Pancreas (tissue), 10 donors: ENCODE data around the gene VAMP8. TPM values are rescaled to one million over a fixed set of nuclear protein-coding genes. Genes with fewer than 3 reads are reported as not detected.
A peak's percentile ranks its signal among the peaks of the same experiment; 100 is the strongest.

Source experiments
- ATAC-seq, 4 donors: fragments of 200-7000 bp; cut with Tn5 transposase; one replicate each; pipeline versions ENCODE4 v1.8.0 to v1.9.1; 2020; ENCODE audit warnings: mild to moderate bottlenecking in 4 of 4, moderate library complexity in 4 of 4
- DNase-seq, 6 donors: peaks; one replicate each; pipeline ENCODE4 v3.0.0-alpha.2; 2020
- FAIRE-seq: peaks from 2 replicates; lab custom pipeline; 2012; peaks lifted over from hg19 to GRCh38; lab: Jason Lieb, UNC
- H3K27ac ChIP-seq, 4 donors: fragments of 200-600 bp; sonication (generic); 1 replicate in 3 of 4; 2 replicates in 1 of 4; pipeline versions ENCODE4 v1.5.0 to v1.8.0; 2020
- H3K27me3 ChIP-seq, 4 donors: fragments of 200-600 bp; one replicate each; pipeline ENCODE4 v1.8.0; 2021
- H3K36me3 ChIP-seq, 3 donors: fragments of 200-600 bp; sonication (generic) in 1 of 3; one replicate each; pipeline versions ENCODE4 v1.5.0 to v1.8.0; 2020 to 2021
- H3K4me1 ChIP-seq, 3 donors: fragments of 200-600 bp; one replicate each; pipeline ENCODE4 v1.8.0; 2021
- H3K4me3 ChIP-seq, 4 donors: fragments of 200-600 bp; sonication (generic) in 2 of 4; one replicate each; pipeline versions ENCODE4 v1.5.0 to v1.8.0; 2020 to 2021
- H3K9me3 ChIP-seq, 4 donors: fragments of 200-600 bp; one replicate each; pipeline ENCODE4 v1.8.0; 2021
- WGBS, 2 donors: extraction: QIAGEN DNeasy Blood & Tissue Kit; methylation state at CpG; one replicate each; pipeline ENCODE4 v1.1.7; 2013; 5-methylcytosine and 5-hydroxymethylcytosine counted together
- intact Hi-C, 3 donors: fragments of 100-400 bp; cut with DNase I; formaldehyde crosslinking; loops; one replicate each; pipeline versions ENCODE4 v1.11.1 to v1.14.2; 2022
- polyA plus RNA-seq, 2 donors: library from polyadenylated mRNA; stranded (reverse); fragments of 200-250 nt; gene quantifications; one replicate each; pipeline ENCODE4 v1.2.3, GENCODE V29; 2013
- total RNA-seq, 6 donors: library from RNA; stranded (reverse); fragmentation: NEBNext Ultra II Directional in 4 of 6; extraction: Animal tissue kit (Norgen Biotek cat#: 25700) in 4 of 6; gene quantifications; one replicate each; pipeline versions ENCODE4 v1.2.1 to v1.2.4, GENCODE V29; 2021 to 2023
- TF ChIP-seq, protein P1 (sequence below), 4 donors: fragments of 200-600 bp; sonication (generic) in 3 of 4; IDR thresholded peaks; one replicate each; pipeline versions ENCODE4 v1.5.0 to v1.8.0; 2021; ENCODE audit warnings: antibody characterized with exemption in 4 of 4
- donor health status: healthy with polysubstance abuse.
- donor health status: DM: no; HTN: no; CAD: no; lungs with moderate emphysema.
- donor health status: DM: no; HTN: no; CAD: no.
- donor health status: control.
- donor health status: control.
- donor health status: Bipolar disorder and iron deficiency.
- donor health status: DM: yes; HTN: yes; CAD: no.
- donor health status: DM: no; HTN: no; CAD: no.
- donor health status: DM: no; HTN: no; CAD: no.
- donor health status: DM: yes; HTN: yes; CAD: no.

The VAMP8 gene
- total and polyA plus RNA-seq, 8 donors, result 57.7 to 150 (median 76.6) TPM

DNA sequence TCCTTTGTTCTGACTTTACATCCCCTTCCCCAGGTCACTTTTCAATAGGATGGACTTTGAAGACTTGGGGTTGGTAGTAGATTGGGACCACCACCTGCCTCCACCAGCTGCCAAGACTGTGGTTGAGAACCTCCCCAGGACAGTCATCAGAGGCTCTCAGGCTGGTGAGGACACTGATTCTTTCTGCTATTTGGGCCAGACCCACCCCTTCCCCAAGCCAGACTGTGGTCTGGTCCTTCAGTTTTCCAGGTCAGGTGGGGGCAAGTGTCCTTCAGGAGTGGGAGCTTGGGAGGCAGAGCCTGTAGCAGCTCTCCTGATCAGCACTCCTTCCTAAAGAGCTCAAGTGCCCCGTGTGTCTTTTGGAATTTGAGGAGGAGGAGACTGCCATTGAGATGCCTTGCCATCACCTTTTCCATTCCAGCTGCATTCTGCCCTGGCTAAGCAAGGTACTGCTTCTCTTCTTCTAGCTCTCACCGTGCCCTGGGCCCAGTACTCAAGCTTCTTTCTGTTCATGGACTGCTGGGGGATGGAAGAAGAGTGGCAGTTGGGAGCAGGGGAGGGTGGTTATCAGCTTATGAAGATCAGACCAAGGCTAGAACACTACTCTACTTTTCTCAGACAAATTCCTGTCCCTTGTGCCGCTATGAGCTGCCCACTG lies 19.2 kb downstream of the VAMP8 start:
- intact Hi-C loops, result no loop called here
- peaks cover 0 to 10% (median 9%) of the 10 kb centered on the region in 3 donors for H3K36me3 ChIP-seq
- TF ChIP-seq, protein P1, sequence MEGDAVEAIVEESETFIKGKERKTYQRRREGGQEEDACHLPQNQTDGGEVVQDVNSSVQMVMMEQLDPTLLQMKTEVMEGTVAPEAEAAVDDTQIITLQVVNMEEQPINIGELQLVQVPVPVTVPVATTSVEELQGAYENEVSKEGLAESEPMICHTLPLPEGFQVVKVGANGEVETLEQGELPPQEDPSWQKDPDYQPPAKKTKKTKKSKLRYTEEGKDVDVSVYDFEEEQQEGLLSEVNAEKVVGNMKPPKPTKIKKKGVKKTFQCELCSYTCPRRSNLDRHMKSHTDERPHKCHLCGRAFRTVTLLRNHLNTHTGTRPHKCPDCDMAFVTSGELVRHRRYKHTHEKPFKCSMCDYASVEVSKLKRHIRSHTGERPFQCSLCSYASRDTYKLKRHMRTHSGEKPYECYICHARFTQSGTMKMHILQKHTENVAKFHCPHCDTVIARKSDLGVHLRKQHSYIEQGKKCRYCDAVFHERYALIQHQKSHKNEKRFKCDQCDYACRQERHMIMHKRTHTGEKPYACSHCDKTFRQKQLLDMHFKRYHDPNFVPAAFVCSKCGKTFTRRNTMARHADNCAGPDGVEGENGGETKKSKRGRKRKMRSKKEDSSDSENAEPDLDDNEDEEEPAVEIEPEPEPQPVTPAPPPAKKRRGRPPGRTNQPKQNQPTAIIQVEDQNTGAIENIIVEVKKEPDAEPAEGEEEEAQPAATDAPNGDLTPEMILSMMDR (IDR thresholded peaks at IDR 0.05), result no peak
- H3K4me1 ChIP-seq, result peaks cover 11 to 36% (median 34%) of the 10 kb centered on the region in 3 donors
- WGBS, 2 donors, result 38 to 51% methylated on average over 3 of the region's 3 CpGs
- no peaks in the 10 kb centered on the region for H3K27me3 ChIP-seq
- H3K4me3 ChIP-seq, result peak overlapping the region; percentile 56 to 83 (median 80)
- ATAC-seq, result no peak
- peak overlapping the region in 1 of 4 donors; percentile 87 for H3K27ac ChIP-seq
- no peaks in the 10 kb centered on the region for H3K9me3 ChIP-seq
- no peak for FAIRE-seq
- DNase-seq, result no peak

DNA sequence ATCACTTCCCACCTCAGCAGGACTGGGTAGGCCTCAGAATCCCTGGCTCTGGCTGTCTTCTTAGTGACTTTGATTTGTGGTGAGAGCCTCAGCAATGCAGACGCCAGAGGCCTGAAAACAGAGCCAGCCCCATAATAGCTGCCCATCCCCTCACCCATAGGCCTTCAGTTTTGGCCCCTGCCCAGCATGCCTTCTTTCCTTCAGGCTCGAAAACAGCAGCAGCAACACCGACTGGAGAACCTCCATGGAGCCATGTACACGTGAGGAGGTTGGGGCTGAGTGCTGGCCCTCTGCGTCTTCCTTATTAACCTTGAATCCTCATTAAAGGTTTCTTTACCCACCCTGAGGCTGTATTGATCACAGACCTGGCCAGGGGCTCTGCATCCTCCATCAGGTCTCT lies 19.9 kb downstream of the VAMP8 start:
- DNase-seq, result peak in 1 of 6 donors; percentile 22
- peaks cover 0 to 10% (median 9%) of the 10 kb centered on the region in 3 donors for H3K36me3 ChIP-seq
- TF ChIP-seq, protein P1 (IDR thresholded peaks at IDR 0.05), result no peak
- H3K27me3 ChIP-seq, result no peaks in the 10 kb centered on the region
- peaks cover 12 to 36% (median 34%) of the 10 kb centered on the region in 3 donors for H3K4me1 ChIP-seq
- intact Hi-C loops, result no loop called here
- no peak for FAIRE-seq
- ATAC-seq, result no peak
- no peak overlapping the region for H3K27ac ChIP-seq
- no peaks in the 10 kb centered on the region for H3K9me3 ChIP-seq
- peak overlapping the region in 1 of 4 donors; percentile 81 for H3K4me3 ChIP-seq
- WGBS, 2 donors, result 71 to 80% methylated on average over 5 of the region's 5 CpGs

DNA sequence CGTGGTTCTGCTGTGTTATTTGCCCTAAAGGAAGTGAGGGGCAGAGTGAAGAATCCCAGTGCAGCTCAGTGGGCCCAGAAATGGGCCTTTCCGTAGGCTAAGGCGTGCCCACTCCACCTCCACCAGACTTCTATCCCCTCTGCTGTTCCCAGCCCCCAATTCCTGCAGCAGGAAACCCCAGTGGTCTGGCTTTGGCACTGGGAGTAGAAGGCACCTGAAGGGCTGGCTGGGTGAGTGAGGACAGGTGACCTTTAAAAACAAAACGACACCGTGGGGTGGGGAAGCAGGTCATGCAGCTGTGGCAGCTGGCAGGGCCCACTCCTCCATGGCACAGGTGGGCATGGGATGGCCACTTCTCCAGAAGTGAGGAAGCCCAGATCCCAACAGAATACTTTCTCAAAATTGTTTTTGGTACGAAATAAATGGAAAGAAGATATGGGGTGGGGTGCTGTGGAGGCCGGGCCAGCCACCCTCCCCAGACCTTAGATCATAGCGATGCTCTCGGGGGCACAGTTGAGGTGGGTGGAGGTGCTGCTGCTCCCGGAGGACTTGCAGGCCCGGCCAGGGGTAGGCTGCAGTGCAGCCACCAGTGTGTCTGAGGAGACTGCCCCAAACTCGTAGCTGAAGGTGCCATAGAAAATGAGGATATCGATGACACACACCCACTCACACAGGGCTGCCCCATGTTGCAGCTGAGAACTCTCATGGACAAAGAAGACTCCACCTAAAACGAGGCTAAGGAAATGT lies 21.4 kb downstream of the VAMP8 start:
- peaks cover 0 to 10% (median 9%) of the 10 kb centered on the region in 3 donors for H3K36me3 ChIP-seq
- 62 to 70% methylated on average over 14 of the region's 14 CpGs for whole genome bisulfite sequencing, 2 donors
- H3K9me3 ChIP-seq, result no peaks in the 10 kb centered on the region
- H3K27ac ChIP-seq, result no peak overlapping the region
- DNase-seq (peak in 1 of 6 donors; percentile 42), ATAC-seq (no peak), FAIRE-seq (no peak)
- intact Hi-C loops, result no loop called here
- no peak overlapping the region for H3K4me3 ChIP-seq
- TF ChIP-seq, protein P1 (IDR thresholded peaks at IDR 0.05), result no peak
- H3K4me1 ChIP-seq, result peaks cover 12 to 23% (median 23%) of the 10 kb centered on the region in 3 donors
- no peaks in the 10 kb centered on the region for H3K27me3 ChIP-seq

DNA sequence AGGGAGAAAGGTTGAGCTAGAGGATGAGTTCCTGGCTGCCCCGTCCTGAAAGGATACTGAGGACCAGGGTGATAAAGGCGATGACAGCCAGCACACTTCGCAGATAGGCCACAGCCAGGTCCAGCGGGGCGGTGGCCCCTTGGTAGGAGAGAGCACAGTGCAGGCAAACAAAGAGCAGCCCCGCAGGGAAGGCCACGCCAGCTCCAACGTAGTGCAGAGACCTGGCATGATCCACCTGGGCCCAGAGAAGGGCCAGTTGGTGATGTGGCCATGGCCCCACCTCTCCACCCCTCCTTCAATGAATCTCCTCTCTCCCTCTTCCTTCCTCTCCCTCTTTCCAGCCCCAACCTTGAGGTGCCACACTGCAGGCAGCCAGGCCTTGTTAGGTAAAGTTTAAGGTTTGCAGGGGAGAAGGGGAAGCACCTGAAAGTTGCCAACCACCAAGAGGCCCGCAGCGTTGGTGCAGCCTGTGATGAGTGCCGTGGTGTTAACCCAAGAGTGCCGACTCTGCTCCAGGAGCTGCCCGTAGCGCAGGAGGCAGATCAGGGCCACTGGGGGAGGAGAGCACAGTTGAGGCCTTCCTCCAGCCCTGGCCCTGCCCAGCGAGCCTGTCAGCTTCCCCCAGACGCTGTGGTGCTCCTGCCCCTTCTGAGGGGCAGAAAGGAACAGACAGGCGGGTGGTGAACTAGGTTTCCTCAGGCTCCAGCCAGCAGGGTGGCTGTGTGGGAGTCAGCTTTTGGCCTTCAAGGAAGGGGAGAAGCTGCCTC lies 22.3 kb downstream of the VAMP8 start:
- Histone ChIP-seq H3K27me3 (no peaks in the 10 kb centered on the region), H3K4me1 (peaks cover 17 to 32% (median 28%) of the 10 kb centered on the region in 3 donors), H3K36me3 (peaks cover 0 to 10% (median 9%) of the 10 kb centered on the region in 3 donors), H3K9me3 (no peaks in the 10 kb centered on the region), H3K27ac (no peak overlapping the region), H3K4me3 (no peak overlapping the region)
- no peak for FAIRE-seq
- DNase-seq, result peak in 1 of 6 donors; percentile 68
- intact Hi-C loops, result no loop called here
- no peak for ATAC-seq
- WGBS, 2 donors, result 51 to 64% methylated on average over 17 of the region's 17 CpGs
- TF ChIP-seq, protein P1 (IDR thresholded peaks at IDR 0.05), result no peak
